Stimulated activated CD8-positive, alpha-beta memory T cell treated with anti-CD3 and anti-CD28 coated beads, Interleukin-2, amount 100 ng/mL, for 48 hours (primary cell): ENCODE data around the gene ZBTB7B.
"Not testable (repeated sequence)": the region's sequence is repeated elsewhere in the genome, so short reads cannot be mapped to it uniquely, and the experiment has no call there.

Experiments
- DNase-seq, 2 donors: peaks; one replicate each; pipeline ENCODE4 v3.0.0-alpha.2; 2020; ENCODE audit warnings: low read depth in 2 of 2

The ZBTB7B gene

DNA sequence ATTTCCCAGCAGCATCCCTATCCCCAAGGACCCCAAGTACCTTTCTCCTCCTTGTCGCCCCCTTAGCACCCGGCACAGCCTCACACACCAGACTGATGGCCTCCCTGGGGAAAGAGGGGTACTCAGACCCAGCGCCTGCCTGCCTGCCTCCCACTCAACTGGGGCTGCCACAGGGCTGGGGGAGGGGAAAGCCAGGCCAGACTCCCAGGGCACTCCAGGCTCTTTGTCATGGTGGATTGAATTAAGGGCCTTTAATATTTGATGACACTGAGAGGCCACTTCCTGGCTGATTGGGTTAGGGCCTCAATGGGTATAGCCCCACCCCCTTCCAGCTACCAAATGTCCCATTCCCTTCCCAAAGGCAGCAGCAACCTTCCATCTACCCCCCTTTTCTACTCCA, 33.9 kb upstream of the ZBTB7B start:
- no peak for DNase-seq

DNA sequence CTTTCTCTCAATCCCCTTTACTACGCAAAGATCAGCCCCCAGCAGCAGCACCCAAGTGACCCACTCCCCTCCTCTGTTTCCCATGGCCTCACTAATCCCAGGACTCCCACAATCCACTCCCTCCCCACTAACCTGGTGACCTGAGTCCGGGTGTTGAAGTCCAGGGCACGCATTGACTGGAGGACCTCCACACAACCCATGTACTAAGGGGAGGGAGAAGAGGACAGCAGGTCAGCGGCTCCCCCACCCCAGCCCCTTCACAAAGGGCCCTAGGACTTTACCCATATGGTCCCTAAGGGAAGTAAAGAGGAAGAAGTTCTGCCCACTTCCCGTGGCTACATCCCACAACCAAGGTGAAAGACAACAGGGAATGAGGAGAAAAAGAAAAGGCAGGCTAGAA, 33.4 kb upstream of the ZBTB7B start:
- DNase-seq: no peak

- DNase-seq: no peak
These were observed 32.6 kb upstream of the ZBTB7B start for GRCh38 chr1:154969860-154970452.

DNA sequence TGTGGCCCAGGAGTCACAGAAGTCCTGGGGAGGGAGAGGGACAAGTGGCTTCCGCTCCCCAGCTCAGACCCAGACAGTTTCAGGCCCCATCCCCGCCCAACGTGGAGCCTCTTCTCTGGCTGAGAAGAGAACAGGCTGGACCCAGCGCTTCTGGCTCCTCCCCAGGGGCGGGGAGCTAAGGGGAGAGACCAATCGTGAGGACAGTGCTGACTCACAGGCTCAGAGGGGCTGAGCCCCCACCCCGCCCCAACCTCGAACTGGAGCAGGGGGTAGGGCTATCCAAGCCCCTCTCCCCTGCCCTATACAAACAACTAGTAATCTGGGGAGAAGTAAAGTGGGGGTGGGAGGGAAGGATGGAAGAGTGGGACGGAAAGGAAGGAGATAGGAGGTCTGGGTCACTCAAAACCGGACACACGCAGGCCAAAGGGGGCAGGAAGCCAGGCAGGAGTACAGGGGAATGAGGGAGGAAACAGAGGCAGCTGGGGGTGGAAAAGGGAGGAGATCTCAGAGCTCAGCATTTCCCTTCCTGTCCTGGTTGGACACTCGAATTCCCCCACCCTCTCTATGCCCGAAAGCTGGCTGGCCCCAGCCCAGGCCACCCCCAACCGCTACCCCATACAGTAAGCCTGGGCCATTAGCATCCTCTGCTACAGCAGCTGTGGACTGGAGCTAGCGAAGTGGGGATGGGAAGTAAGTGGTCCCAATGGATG, 31.8 kb upstream of the ZBTB7B start, which contains the start of gene SHC1:
Gene SHC1, minus strand, starts transcription at position 117 of the 710 bp plus-strand sequence. CDS start 221 bp downstream, outside the sequence.
- DNase-seq: no peak

DNA sequence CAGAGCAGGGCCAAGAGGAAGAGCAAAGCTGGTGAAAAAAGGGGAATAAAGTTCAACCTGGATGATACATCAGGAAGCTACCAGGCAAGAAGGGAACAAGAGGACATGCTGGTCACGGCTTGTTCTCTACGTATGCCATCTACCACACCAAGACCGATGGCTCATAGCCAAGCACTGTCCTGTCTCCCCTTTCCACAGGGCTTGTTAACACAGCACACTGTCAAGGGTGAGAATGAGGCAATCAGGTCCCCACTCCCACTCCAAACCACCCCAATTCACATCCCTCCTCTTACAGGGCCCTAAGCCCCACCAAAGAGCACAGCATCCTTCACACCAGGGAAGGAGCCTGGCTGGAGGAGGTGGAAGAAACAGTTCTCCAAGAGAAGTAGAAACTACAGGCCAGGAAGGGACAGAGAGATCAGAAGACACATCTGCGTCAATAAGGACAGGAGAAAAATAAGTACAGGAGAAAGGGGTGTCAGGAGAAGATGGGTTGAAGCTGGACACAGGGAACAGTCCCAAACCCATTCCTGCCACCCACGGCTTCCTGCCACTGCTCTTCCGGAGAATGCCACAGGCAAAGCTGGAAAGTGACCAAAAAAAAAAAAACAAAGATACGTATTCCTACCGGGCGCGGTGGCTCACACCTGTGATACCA, 31.1 kb upstream of the ZBTB7B start:
- DNase-seq: no peak

- DNase-seq: no peak
These were observed 30.4 kb upstream of the ZBTB7B start for GRCh38 chr1:154972213-154972516.

DNA sequence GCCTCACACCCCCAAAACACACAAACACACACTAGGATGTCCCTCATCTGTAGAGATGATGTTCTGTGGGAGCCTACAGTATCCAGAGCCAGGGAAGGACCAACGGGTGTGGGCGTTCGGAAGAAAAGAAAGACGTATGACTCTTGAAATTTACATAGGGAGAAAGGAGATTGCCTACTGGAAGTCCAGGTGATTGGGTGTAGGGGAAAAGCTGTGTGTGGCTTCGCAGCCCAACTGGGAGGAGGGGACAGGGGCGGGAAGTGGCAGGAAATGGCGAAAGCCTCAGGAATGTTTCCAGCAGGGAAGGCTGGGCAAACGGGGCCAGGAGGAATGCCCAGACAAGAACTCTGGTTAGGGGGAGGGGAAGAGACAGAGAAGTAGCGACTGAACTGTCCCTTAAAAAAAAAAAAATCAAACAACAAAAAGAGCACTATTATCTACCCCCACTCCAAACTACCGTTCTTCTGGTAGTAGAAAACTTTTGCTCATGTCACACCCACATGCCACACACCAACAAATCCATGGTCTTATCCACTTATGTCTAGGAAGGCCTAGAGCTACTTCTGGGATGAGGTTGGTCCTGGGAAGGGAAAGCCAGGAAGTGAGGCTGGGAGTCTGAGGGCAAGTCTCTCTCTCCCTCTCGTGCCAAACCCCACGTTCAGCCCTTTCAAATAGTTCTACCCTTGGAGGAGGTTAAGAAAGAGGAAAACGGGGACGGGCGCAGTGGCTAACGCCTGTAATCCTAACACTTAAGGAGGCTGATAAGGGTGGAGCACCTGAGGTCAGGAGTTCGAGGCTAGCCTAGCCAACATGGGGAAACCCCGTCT, 29.9 kb upstream of the ZBTB7B start:
- DNase-seq: no peak

GRCh38 chr1:154973344-154974101, 29.1 kb upstream of the ZBTB7B start:
- peak; percentile 90 to 95 for DNase-seq

GRCh38 chr1:154974102-154974807, 28.3 kb upstream of the ZBTB7B start, which contains the start of gene CKS1B:
CKS1B (plus strand) TSS chr1:154974681; CDS start chr1:154974746, 65 bp downstream.
- peak; percentile 83 to 94 for DNase-seq

GRCh38 chr1:154974808-154975408, 27.7 kb upstream of the ZBTB7B start:
- DNase-seq: peak; percentile 89 to 90

DNA sequence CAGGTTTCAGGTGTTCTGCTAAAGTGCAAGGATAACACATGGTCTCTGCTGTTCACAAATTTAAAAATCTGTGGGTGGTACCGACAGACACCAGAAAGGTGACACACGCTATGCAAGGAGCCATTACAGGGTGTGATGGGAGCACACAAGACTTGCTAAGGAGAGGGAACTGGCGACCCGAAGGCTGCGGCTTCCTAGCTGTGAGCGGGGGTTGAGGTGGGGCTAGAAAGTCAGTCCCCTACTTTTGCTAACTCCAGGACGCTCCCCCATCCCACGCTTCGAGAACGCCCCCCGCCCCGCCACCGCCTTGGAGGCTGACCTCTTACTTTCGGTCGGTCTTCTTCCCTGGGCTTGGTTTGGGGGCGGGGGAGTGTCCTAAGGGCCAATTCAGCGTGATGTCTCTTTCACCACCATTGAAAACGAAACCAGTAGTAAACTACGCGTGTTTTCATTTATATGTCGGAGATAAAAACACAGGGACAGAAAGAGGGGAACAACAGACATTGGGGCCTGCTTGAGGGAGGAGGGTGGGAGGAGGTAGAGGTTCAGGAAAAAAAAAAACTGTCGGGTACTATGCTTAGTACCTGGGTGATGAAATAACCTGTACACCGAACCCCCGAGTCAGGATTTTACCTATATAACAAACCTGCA, 27.1 kb upstream of the ZBTB7B start:
- DNase-seq: peak; percentile 61 to 68

DNA sequence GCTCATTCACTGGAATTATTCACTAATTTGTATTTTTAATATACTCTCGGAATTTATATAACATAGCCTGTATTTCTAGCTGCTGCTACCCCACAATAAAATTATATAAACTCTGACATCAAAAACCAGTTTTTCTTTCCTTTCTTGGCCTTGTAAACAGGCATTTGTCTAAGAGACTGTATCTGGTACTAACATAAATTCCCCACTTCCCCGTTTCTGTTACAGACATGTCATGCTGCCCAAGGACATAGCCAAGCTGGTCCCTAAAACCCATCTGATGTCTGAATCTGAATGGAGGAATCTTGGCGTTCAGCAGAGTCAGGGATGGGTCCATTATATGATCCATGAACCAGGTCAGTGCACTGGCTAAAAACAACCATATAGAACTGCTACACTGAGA, 24.8 kb upstream of the ZBTB7B start:
- not testable (repeated sequence) for DNase-seq

- DNase-seq: no peak
These were observed 24.2 kb upstream of the ZBTB7B start for GRCh38 chr1:154978360-154978759.

- DNase-seq: no peak
These were observed 20.3 kb upstream of the ZBTB7B start for GRCh38 chr1:154982341-154982740.

- DNase-seq: peak; percentile 88 to 94
These were observed 19.5 kb upstream of the ZBTB7B start, which contains the start of gene FLAD1 for GRCh38 chr1:154982897-154983648. FLAD1 (plus strand) TSS chr1:154983344; CDS start chr1:154983695, 351 bp downstream.

GRCh38 chr1:154983776-154984466, 18.7 kb upstream of the ZBTB7B start:
- DNase-seq: no peak

DNA sequence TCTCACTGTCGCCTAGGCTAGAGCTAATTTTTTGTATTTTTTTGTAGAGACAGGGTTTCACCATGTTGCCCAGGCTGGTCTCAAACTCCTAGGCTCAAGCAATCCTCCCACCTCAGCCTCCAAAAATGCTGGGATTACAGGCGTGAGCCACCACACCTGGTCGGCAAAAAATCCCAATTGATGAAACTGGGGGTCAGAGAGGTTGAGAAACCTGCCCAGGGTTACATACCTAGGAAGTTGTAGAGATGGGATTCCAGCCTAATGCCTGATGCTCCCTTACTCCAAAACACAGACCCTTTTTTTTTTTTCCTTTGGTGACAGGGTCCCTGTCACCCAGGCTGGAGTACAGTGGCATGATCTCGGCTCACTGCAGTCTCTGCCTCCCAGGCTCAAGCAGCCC, 15.9 kb upstream of the ZBTB7B start:
- DNase-seq: not testable (repeated sequence)

GRCh38 chr1:154987326-154987725, 15.3 kb upstream of the ZBTB7B start:
- no peak for DNase-seq
